ENCODE measurements around the gene ZNF222.

Gene ZNF222

GRCh38 chr19:44071824-44072542, 46.8 kb downstream of the ZNF222 start, which contains the start of gene ZNF284:
ZNF284 (plus strand) TSS chr19:44072159; CDS start chr19:44076390, 4,231 bp downstream.
- no peak for TF ChIP-seq CTCF (IDR thresholded peaks at IDR 0.05; ENCODE audit: borderline replicate concordance, insufficient read depth, low read depth, low read length)
- peak within 1 kb of the TSS; percentile 83 for H3K4me3 ChIP-seq (ENCODE audit: low read depth, low read length)

- no peak for TF ChIP-seq CTCF (IDR thresholded peaks at IDR 0.05; ENCODE audit: borderline replicate concordance, insufficient read depth, low read depth, low read length)
- H3K4me3 ChIP-seq (ENCODE audit: low read depth, low read length): peak overlapping the region; percentile 83
Observed at GRCh38 chr19:44072543-44073401, 47.6 kb downstream of the ZNF222 start.

GRCh38 chr19:44076325-44076724, 51.1 kb downstream of the ZNF222 start:
- no peak for TF ChIP-seq CTCF (IDR thresholded peaks at IDR 0.05; ENCODE audit: borderline replicate concordance, insufficient read depth, low read depth, low read length)
- H3K4me3 ChIP-seq (ENCODE audit: low read depth, low read length): no peak overlapping the region

Data from GM12875 (cell line).